Activated CD4-positive, alpha-beta T cell treated with anti-CD3 and anti-CD28 coated beads, Interleukin-2, Interleukin-6, amounts not matched to agents 100 ng/mL and 50 ng/mL, durations not matched to agents 16 hours and 8 hours (primary cell): ENCODE data around the gene LAMA2.

Experiments used
- DNase-seq: peaks from one replicate; pipeline ENCODE4 v3.0.0-alpha.2; 2020

Gene LAMA2

GRCh38 chr6:128882991-128883611, at the start of gene LAMA2:
LAMA2 (plus strand) TSS chr6:128883138; CDS start chr6:128883246, 108 bp downstream.
- DNase-seq, result no peak

- no peak for DNase-seq
Measured at GRCh38 chr6:128836761-128837160, 46.2 kb upstream of the LAMA2 start.

- DNase-seq, result no peak
Measured at GRCh38 chr6:128841518-128841917, 41.4 kb upstream of the LAMA2 start.

GRCh38 chr6:128844598-128844997, 38.3 kb upstream of the LAMA2 start:
- DNase-seq, result no peak

- no peak for DNase-seq
Measured at GRCh38 chr6:128847431-128848210, 35.3 kb upstream of the LAMA2 start.

GRCh38 chr6:128848212-128848935, 34.6 kb upstream of the LAMA2 start:
- DNase-seq, result no peak

GRCh38 chr6:128855581-128856085, 27.3 kb upstream of the LAMA2 start:
- DNase-seq, result no peak

GRCh38 chr6:128857806-128858205, 25.1 kb upstream of the LAMA2 start:
- DNase-seq, result no peak

GRCh38 chr6:128860782-128861181, 22.2 kb upstream of the LAMA2 start:
- no peak for DNase-seq

- no peak for DNase-seq
Measured at GRCh38 chr6:128863983-128864382, 19.0 kb upstream of the LAMA2 start.

GRCh38 chr6:128870746-128871145, 12.2 kb upstream of the LAMA2 start:
- no peak for DNase-seq

- DNase-seq, result no peak
Measured at GRCh38 chr6:128874863-128875262, 8.1 kb upstream of the LAMA2 start.

GRCh38 chr6:128882560-128882959, 378 bp upstream of the LAMA2 start:
- no peak for DNase-seq

- DNase-seq, result no peak
Measured at GRCh38 chr6:128883906-128884305, 968 bp downstream of the LAMA2 start.

GRCh38 chr6:128885381-128885780, 2.4 kb downstream of the LAMA2 start:
- no peak for DNase-seq

- no peak for DNase-seq
Measured at GRCh38 chr6:128886706-128887105, 3.8 kb downstream of the LAMA2 start.

GRCh38 chr6:128888444-128889175, 5.7 kb downstream of the LAMA2 start:
- DNase-seq, result no peak

GRCh38 chr6:128889870-128890269, 6.9 kb downstream of the LAMA2 start:
- no peak for DNase-seq

GRCh38 chr6:128892079-128892478, 9.1 kb downstream of the LAMA2 start:
- DNase-seq, result no peak

- no peak for DNase-seq
Measured at GRCh38 chr6:128899341-128900050, 16.6 kb downstream of the LAMA2 start.

GRCh38 chr6:128903715-128904114, 20.8 kb downstream of the LAMA2 start:
- no peak for DNase-seq

- no peak for DNase-seq
Measured at GRCh38 chr6:128914051-128914450, 31.1 kb downstream of the LAMA2 start.
